Measurements from ENCODE around the gene VPS13D. TPM values are rescaled to one million over a fixed set of nuclear protein-coding genes. Genes with fewer than 3 reads are reported as not detected.

The VPS13D gene
- total and polyA plus RNA-seq, 2 donors from 2014 or later, result 19.4 to 75.8 TPM

GRCh38 chr1:12437629-12438028 is 207.8 kb downstream of the VPS13D start:
- DNase-seq, result no peak
- no peak overlapping the region for H3K9ac ChIP-seq (ENCODE audit: low read length in 3 of 3)
- no peaks in the 10 kb centered on the region for H3K27me3 ChIP-seq (ENCODE audit: control insufficient read depth, insufficient read depth, low read length)
- H3K36me3 ChIP-seq (ENCODE audit: control insufficient read depth in 2 of 3, insufficient read depth in 3 of 3, low read length in 3 of 3), result no peaks in the 10 kb centered on the region
- H3K9me3 ChIP-seq (ENCODE audit: control insufficient read depth in 2 of 3, insufficient read depth in 1 of 3, low read length in 3 of 3), result no peaks in the 10 kb centered on the region
- no peak for FAIRE-seq
- no peak overlapping the region for H3K27ac ChIP-seq (ENCODE audit: low read depth in 2 of 2, low read length in 2 of 2)
- peaks cover 15 to 37% (median 36%) of the 10 kb centered on the region in 3 donors for H3K4me1 ChIP-seq (ENCODE audit: control insufficient read depth in 2 of 3, insufficient read depth in 2 of 3, low read depth in 1 of 3, low read length in 3 of 3)
- no peak for TF ChIP-seq CTCF (IDR thresholded peaks at IDR 0.05; ENCODE audit: borderline replicate concordance, extremely low read depth, insufficient read depth)
- H3K4me3 ChIP-seq (ENCODE audit: low read length in 3 of 3), result no peak overlapping the region
- intact Hi-C loops (cut with DNase I), result no loop called here

- no peak for TF ChIP-seq CTCF (IDR thresholded peaks at IDR 0.05; ENCODE audit: borderline replicate concordance, extremely low read depth, insufficient read depth)
- intact Hi-C loops (cut with DNase I), result no loop called here
- Histone ChIP-seq H3K27me3 (ENCODE audit: control insufficient read depth, insufficient read depth, low read length) (no peaks in the 10 kb centered on the region), H3K27ac (ENCODE audit: low read depth in 2 of 2, low read length in 2 of 2) (no peak overlapping the region), H3K4me1 (ENCODE audit: control insufficient read depth in 2 of 3, insufficient read depth in 2 of 3, low read depth in 1 of 3, low read length in 3 of 3) (peaks cover 15 to 29% (median 28%) of the 10 kb centered on the region in 3 donors), H3K9me3 (ENCODE audit: control insufficient read depth in 2 of 3, insufficient read depth in 1 of 3, low read length in 3 of 3) (no peaks in the 10 kb centered on the region), H3K4me3 (ENCODE audit: low read length in 3 of 3) (no peak overlapping the region), H3K9ac (ENCODE audit: low read length in 3 of 3) (no peak overlapping the region), H3K36me3 (ENCODE audit: control insufficient read depth in 2 of 3, insufficient read depth in 3 of 3, low read length in 3 of 3) (no peaks in the 10 kb centered on the region)
- DNase-seq (no peak), FAIRE-seq (no peak)
Observed at GRCh38 chr1:12438349-12438924, 208.6 kb downstream of the VPS13D start.

- no peak for TF ChIP-seq CTCF (IDR thresholded peaks at IDR 0.05; ENCODE audit: borderline replicate concordance, extremely low read depth, insufficient read depth)
- Histone ChIP-seq H3K4me3 (ENCODE audit: low read length in 3 of 3) (no peak overlapping the region), H3K9ac (ENCODE audit: low read length in 3 of 3) (no peak overlapping the region), H3K36me3 (ENCODE audit: control insufficient read depth in 2 of 3, insufficient read depth in 3 of 3, low read length in 3 of 3) (no peaks in the 10 kb centered on the region), H3K4me1 (ENCODE audit: control insufficient read depth in 2 of 3, insufficient read depth in 2 of 3, low read depth in 1 of 3, low read length in 3 of 3) (peaks cover 12 to 22% (median 21%) of the 10 kb centered on the region in 3 donors), H3K9me3 (ENCODE audit: control insufficient read depth in 2 of 3, insufficient read depth in 1 of 3, low read length in 3 of 3) (no peaks in the 10 kb centered on the region), H3K27ac (ENCODE audit: low read depth in 2 of 2, low read length in 2 of 2) (no peak overlapping the region), H3K27me3 (ENCODE audit: control insufficient read depth, insufficient read depth, low read length) (no peaks in the 10 kb centered on the region)
- intact Hi-C loops (cut with DNase I), result no loop called here
- FAIRE-seq, result no peak
- DNase-seq, result peak in 1 of 5 donors; percentile 60
Observed at GRCh38 chr1:12439073-12439472, 209.2 kb downstream of the VPS13D start.

Measured in kidney (tissue), 14 donors.